HG03139 (cell line): ENCODE data around the gene NDUFB4.
"Not testable (repeated sequence)": the region's sequence is repeated elsewhere in the genome, so short reads cannot be mapped to it uniquely, and the experiment has no call there.

Experiments used
- ATAC-seq: cut with Tn5 transposase; IDR thresholded peaks from one replicate; pipeline ENCODE4 v1.9.1; 2021; ENCODE audit not compliant: unreplicated experiment

NDUFB4 gene

DNA sequence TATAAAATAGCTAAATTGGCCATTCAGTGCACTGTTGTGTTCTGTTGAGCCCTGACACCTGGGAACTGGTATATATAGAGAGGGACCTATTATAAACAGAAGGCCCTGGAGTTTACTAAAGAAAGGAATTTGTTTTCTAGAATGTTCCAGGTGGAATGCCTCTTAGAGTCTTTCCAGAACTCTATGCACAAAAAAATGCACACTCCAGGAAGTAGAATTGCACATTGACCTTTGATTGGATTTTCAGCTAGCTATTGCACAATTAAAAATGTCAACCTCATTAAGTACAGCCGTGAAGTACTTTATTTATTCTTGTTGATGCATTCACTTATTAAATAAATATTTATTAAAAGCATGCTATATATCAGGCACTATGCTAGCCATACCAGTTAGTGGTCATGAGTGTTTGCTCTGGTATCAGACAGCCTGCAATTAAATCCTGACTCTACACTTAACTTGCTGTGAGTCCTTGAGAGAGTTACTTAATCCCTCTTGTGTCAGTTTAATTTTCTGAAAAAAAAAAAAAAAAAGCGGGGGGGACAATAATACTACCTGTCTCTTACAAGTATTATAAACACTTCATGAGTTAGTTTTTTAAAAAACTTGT is 40.8 kb downstream of the NDUFB4 start:
- no peak for ATAC-seq

DNA sequence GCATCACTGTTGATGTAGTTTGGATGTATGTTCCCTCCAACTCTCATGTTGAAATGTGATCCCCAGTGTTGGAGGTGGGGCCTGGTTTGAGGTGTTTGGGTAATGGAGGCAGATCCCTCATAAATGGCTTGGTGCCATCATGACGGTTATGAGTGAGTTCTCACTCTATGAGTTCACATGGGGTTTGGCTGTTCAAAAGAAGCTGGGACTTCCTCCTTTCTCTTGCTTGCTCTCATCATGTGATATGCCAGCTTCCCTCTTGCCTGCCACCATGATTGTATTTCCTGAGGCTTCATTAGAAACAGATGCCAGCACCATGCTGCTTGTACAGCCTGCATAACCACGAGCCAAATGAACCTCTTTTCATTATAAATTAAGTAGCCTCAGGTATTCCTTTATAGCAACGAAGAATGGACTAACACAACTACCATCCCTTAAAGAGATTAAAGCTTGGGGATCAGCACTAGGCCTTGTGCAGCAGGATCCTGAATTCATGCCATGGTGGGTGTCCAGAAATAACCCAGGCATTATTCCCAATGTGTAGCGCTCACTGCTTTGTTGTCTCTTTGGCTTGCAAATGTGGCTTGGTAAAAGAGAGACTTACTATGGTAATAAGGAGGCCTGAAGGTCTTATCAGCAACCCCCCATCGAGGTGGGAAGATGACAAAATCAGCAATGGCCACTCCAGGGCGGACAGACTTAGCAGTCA is 41.9 kb downstream of the NDUFB4 start:
- ATAC-seq, result no peak

DNA sequence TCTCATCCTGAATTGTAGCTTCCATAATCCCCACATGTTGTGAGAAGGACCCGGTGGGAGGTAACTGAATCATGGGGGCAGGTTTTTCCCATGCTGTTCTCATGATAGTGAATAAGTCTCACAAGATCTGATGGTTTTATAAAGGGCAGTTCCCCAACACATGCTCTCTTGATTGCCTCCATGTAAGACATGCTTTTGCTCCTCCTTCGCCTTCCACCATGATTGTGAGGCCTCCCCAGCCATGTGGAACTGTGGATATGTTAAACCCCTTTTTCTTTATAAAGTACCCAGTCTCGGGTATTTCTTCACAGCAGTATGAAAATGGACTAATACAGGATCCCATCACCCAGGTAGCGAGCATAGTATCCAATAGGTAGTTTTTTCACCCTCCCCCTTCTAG is 42.7 kb downstream of the NDUFB4 start:
- not testable (repeated sequence) for ATAC-seq

DNA sequence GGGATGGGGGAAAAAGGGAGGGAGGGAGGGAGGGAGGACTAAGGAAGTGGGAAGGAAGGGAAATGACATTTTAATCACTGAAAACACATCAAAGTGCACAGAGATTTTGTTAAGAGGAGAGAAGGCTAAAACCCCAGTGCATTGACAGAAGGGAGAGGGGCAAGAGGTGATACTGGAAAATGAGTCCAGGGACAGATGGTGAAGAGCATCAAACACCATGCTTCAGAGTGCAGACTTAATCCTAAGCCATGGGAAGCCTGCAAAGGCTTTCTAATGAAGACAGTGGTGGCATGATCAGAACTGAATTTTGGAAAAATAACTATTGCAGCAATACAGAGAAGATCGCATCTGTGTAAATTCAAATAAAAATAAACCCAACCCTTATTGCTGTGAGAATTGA is 44.1 kb downstream of the NDUFB4 start:
- no peak for ATAC-seq

DNA sequence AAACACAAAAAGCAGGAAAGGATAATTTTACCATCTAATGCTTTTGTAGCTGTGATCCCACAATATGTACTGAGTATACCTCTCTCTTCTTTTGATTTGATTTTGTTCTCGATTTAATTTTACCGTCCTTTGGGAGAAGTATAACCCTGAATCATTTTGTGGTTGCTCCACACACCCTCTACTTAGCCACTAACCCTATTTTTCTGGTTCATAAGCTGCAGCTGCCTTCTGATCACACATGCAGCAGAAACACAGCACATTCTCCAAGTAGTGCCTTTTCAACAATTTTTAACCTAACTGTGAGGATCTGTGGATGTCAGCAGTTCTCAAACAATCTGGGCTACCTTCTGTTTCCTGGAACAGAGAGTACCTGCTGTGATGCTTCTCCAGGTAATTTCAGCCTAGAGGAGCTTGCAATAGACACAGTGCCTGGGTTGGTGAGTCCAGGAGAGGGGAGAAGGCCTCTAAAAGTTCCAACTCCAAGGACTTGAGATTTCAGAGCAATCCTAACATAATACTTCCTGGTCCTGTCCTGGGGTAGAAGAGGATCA is 45.6 kb downstream of the NDUFB4 start:
- ATAC-seq, result no peak

DNA sequence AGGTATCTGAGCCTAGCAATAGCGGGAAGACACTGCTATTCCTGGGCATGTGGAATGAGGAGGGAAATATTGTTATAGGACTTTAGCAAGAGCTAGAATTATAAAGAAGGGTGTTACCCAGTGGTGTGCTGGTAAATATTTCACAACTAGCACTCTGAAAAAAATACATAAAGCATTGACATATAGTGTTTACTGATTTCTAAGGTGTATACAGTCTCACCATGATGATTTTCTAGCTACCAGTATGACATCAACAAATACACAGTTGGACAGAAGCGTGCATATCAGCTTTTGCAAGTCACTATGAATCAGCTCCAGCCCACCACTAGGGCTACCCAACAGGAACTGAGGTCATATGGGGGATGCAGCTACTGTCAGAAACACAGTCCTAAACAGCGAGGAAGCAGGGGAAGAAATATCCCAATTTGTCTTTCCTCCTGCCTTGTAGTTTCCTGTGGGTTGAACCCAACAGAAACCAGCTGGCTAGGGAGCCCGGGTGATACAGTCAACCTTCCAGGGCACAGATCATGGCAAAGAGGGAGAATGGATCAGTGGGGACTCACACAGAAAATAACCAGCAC is 46.3 kb downstream of the NDUFB4 start:
- no peak for ATAC-seq

DNA sequence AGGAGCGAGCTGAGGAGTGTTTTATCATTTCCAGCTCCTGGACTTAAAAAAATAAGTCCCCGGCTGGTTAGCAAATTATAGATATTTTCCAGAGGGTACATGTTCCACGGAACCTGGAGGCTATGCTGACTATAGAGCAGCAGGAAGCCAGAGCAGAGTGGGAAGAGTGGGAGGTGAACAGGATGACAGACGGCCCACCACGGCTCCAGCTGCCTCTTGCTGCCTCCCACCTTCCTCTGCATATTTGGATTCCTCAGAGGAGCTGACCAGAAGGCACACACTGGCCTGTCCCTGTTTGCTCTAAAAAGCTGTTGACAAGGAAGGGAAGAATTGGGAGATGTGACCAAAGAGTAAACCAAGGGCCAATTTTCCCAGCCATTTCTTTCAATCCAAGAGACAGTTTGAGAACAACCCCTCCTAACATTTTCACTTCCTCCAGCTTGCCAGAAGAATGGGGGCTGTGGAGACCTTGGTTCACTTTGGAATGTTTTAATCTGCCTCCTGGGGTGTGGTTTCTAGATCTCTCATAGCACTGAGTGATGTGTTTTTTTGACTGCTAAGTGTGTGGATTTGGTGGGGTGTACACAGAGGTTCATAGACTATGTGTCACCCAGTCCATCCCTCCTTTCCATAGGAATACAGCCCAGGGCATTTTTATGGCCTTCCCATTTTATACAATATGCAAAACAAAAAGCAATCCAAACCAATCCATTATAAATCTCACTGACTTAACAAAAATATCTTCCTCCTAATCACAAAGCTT is 49.1 kb downstream of the NDUFB4 start:
- no peak for ATAC-seq

DNA sequence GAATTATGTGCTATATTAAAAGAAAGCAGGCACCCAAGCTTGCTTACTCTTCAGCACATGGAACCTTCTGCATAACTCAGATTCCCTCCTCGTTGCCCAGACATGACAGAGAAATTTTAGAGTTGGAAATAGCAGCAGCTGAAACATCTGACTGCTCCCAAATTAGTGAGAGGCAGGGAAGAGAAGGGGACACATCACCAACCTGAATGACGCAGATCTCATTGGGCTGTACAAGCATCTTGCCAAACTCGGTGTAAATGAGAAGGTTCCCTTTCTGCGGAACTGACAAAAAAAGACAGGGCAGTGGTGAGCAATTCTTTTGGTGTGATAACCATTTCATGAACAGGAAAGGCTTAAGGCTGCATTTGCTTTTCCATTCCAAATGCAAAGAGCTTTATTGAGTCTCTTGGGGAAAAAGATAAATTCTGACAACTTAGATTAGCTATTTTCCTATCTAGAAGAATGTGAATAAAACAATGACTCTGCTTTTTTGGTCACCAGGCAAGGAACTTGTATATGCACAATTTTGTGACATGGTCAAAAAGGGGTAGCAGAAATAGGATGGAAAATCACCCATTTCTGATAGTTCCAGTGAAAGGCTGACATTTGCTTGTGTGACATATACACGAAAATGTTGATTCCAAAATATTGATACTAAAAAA is 50.8 kb downstream of the NDUFB4 start:
- ATAC-seq, result no peak

DNA sequence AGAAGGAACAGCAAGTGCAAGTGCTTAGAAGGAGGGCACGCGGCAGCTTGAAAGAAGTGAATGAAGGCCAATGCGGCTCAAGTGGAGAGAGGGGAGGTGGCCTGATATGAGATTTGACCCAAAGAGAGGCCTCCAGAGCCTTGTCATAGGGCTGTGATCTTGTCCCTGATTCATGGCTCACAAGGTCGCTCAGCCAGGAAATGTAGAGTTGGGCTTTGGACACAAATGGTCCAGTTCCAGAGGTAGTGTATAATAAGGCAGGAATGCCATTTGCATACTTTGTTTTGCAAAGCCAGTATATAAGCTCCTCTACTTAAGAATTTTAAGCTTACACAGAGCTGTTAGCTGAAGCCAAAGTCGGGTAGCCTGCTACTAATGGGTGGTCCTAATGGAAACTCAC is 52.2 kb downstream of the NDUFB4 start:
- no peak for ATAC-seq

DNA sequence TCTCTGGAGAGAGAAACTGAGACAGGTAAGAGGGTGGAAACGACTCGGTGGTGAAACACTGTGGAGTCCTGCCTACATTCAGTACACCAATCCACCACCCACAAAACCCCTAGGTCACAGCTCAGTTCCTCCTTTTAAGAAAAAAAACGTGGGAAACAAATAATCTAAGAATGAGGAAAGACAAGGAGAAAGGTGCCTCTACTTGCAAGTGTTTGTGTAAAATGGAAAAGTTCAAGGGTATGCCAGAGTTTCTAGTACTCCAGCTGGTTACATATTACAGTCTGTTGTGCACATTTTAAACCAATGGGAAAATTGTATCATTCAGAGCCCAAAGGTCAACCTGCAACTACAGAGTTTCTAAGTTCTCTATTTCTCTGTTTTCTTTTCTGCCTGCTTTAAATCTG is 53.7 kb downstream of the NDUFB4 start:
- no peak for ATAC-seq

DNA sequence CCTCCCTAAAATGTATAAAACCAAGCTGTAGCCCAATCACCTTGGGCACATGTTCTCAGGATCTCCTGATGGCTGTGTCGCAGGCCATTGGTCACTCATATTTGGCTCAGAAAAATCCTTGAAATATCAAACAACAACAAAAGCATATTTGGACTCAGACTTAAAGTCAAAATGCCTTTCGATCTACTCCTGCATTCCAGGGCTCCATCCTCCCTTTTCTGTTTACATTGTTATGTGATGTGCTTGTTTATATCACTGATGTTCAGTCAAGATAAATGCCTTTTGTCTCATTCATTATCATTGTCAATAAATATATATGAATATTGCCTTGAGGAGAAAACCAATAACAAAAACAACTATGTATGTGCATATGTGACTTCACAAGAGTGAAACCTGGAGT is 54.2 kb downstream of the NDUFB4 start:
- ATAC-seq, result no peak
